Measurements from ENCODE around the gene NUP85. TPM values are rescaled to one million over a fixed set of nuclear protein-coding genes. Genes with fewer than 3 reads are reported as not detected.

The NUP85 gene
- total and polyA plus RNA-seq, 4 donors: 15.2 to 36.3 (median 29.5) TPM

- Histone ChIP-seq H3K36me3 (ENCODE audit: control insufficient read depth in 4 of 4, insufficient read depth in 3 of 4, low read depth in 1 of 4, low read length in 3 of 4) (peaks cover 9 to 78% (median 50%) of the 10 kb centered on the region in 4 donors), H3K4me1 (ENCODE audit: control insufficient read depth in 4 of 4, insufficient read depth in 4 of 4, low read length in 3 of 4) (no peaks in the 10 kb centered on the region), H3K9me3 (ENCODE audit: control insufficient read depth in 4 of 4, low read length in 3 of 4) (no peaks in the 10 kb centered on the region), H3K4me3 (ENCODE audit: low read depth in 1 of 3, low read length in 3 of 3) (no peak overlapping the region), H3K27me3 (ENCODE audit: control insufficient read depth in 4 of 4, insufficient read depth in 4 of 4, low read length in 3 of 4) (no peaks in the 10 kb centered on the region), H3K9ac (ENCODE audit: low read depth in 1 of 2, low read length in 2 of 2) (no peak overlapping the region), H3K27ac (ENCODE audit: low read depth in 1 of 2, low read length in 2 of 2) (no peak overlapping the region)
- no peak for TF ChIP-seq MAX (IDR thresholded peaks at IDR 0.05)
- no peak for TF ChIP-seq CTCF (IDR thresholded peaks at IDR 0.05; ENCODE audit: low read depth, low read length, missing input control)
- no peak for TF ChIP-seq EGR1 (IDR thresholded peaks at IDR 0.05; ENCODE audit: low read depth in 2 of 2)
- no peak for TF ChIP-seq GABPA (IDR thresholded peaks at IDR 0.05 in 1 of 2, conservative IDR thresholded peaks at IDR 0.05 in 1 of 2)
- TF ChIP-seq YY1 (IDR thresholded peaks at IDR 0.05): no peak
- no peak for TF ChIP-seq REST (IDR thresholded peaks at IDR 0.05)
- no peak for TF ChIP-seq ZBTB33 (IDR thresholded peaks at IDR 0.05)
- no peak for TF ChIP-seq HNF4G (IDR thresholded peaks at IDR 0.05)
- TF ChIP-seq RAD21 (IDR thresholded peaks at IDR 0.05): no peak
- TF ChIP-seq NR2F2 (IDR thresholded peaks at IDR 0.05): no peak
- no peak for TF ChIP-seq RXRA (IDR thresholded peaks at IDR 0.05)
- no peak for TF ChIP-seq ATF3 (IDR thresholded peaks at IDR 0.05)
- TF ChIP-seq HNF4A (conservative IDR thresholded peaks at IDR 0.05): no peak
- TF ChIP-seq FOXA1 (IDR thresholded peaks at IDR 0.05): no peak
- TF ChIP-seq FOXA2 (IDR thresholded peaks at IDR 0.05): no peak
- no peak for TF ChIP-seq TAF1 (conservative IDR thresholded peaks at IDR 0.05)
- TF ChIP-seq JUND (IDR thresholded peaks at IDR 0.05): no peak
- no peak for DNase-seq (ENCODE audit: low spot score)
- WGBS: 92% methylated on average over 18 of the region's 18 CpGs
Observed at GRCh38 chr17:75231741-75232464, 26.4 kb downstream of the NUP85 start.

Measured in liver (tissue), 9 donors.